Activated naive CD4-positive, alpha-beta T cell treated with anti-CD3 and anti-CD28 coated beads, Interleukin-2, amount 50 U/mL, for 72 hours (primary cell): ENCODE results near the gene ZNF574. TPM values are rescaled to one million over a fixed set of nuclear protein-coding genes. Genes with fewer than 3 reads are reported as not detected.

Experiments used
- ATAC-seq, 2 donors: fragments of 150-1000 bp; cut with Tn5 transposase; 2 replicates each; pipeline ENCODE4 v1.10.0; 2021; ENCODE audit warnings: mild to moderate bottlenecking in 2 of 2, moderate library complexity in 2 of 2
- DNase-seq, 2 donors: peaks; one replicate each; pipeline ENCODE4 v3.0.0; 2021 to 2022; ENCODE audit warnings: low spot score in 2 of 2
- H3K27ac Mint-ChIP-seq, 2 donors: one replicate each; pipeline ENCODE4 v1.8.0; 2022; ENCODE audit warnings: mild to moderate bottlenecking in 2 of 2, mixed read lengths in 2 of 2
- H3K36me3 Mint-ChIP-seq, 2 donors: one replicate each; pipeline ENCODE4 v1.8.0; 2022; ENCODE audit warnings: mixed read lengths in 2 of 2
- H3K9me3 Mint-ChIP-seq, 2 donors: one replicate each; pipeline ENCODE4 v1.8.0; 2022; ENCODE audit warnings: mixed read lengths in 2 of 2
- total RNA-seq, 2 donors: library from RNA; stranded (reverse); gene quantifications; one replicate each; pipeline ENCODE4 v1.2.3, GENCODE V29; 2022

ZNF574 gene
- total RNA-seq, 2 donors from 2014 or later, result 12.5 to 13.9 TPM

DNA sequence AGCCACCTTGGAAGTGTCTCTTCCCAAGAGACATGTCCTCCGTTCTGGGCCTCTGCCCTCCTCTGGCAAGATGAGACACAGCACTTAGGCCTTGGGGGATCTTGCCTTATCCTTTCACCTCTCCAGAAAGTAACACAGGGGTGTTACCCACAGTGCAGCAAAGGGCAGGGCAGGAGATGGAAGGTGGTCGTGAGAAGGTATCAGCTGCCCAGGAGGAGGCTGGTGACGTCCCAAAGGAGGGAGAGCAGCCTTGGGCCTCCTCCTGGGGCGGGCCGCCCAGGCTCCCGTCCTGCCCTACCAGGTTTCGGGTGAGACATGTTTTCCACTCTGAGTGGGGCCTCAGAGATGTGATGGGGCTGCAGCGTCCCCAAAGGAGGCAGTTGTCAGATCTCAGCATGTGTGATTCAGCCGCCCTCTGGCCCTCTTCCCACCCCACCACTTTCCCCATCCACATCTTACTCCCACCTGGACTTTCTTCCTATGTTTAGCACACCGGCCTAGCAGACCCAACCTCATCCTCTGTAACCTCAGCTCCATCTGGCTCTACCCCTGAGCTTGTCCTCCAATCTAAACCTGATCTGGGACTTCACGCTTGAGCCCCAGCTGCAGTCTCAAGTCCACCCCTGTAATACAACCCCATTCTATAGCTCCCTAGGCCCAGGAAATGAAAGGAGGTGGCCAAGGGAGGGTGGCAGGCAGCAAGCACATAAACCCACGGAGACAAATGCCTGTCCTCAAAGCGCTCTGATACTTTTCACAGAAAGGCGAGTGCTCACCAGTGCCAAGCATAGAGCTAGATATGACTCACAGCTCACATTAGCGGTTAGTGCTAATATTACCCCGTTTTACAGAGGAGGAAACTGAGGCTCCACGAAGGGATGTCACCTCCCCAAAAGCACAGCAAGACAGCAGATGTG lies 47.0 kb downstream of the ZNF574 start:
- DNase-seq (peak; percentile 71 to 87), ATAC-seq (peak; percentile 85 to 86)
- peak overlapping the region; percentile 89 to 92 for H3K27ac Mint-ChIP-seq
- no peaks in the 10 kb centered on the region for H3K9me3 Mint-ChIP-seq
- H3K36me3 Mint-ChIP-seq, result peaks cover 0 to 19% of the 10 kb centered on the region in 2 donors

DNA sequence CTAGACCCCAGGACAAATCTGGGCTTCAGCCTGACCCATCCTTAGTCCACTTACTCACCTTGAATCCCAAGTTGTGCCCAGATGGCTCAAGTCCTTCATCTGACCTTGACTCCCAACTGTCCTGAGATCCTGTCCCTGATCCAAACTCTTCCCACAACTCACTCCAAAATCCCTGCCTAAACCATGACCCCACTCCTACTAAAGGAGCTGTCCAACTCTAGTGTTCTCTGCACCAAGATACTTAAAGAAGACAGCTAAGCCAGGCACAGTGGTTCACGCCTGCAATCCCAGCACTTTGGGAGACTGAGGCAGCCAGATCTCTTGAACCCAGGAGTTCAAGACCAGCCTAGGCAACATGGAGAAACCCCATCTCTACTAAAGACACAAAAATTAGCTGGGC lies 47.8 kb downstream of the ZNF574 start:
- peaks cover 0 to 15% of the 10 kb centered on the region in 2 donors for H3K36me3 Mint-ChIP-seq
- peak overlapping the region; percentile 89 to 92 for H3K27ac Mint-ChIP-seq
- no peak for DNase-seq
- H3K9me3 Mint-ChIP-seq, result no peaks in the 10 kb centered on the region
- no peak for ATAC-seq

GRCh38 chr19:42124386-42124901 lies 48.5 kb downstream of the ZNF574 start:
- Mint-ChIP-seq H3K36me3 (peaks cover 0 to 11% of the 10 kb centered on the region in 2 donors), H3K27ac (peak overlapping the region in 1 of 2 donors; percentile 48), H3K9me3 (no peaks in the 10 kb centered on the region)
- no peak for DNase-seq
- no peak for ATAC-seq

DNA sequence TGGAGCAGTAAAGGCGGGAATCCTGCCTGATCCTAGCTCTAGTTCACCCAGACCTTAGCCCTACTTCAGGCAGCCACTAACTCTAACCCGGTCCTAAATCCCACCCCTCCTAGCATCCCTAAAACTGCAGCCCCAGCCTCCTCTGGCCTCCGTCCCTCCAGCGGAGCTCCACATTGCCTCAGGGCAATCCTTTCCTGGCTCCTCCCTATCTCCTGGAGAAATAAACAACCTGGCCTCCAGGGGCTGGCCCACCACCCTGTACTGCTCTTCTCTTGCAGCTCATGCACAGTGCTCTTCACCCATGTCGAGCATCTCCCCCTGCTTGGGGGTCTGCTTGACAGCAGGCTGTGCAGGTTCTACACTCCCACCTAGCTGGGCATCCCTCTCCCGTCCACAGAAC lies 49.6 kb downstream of the ZNF574 start:
- H3K36me3 Mint-ChIP-seq, result peaks cover 0 to 11% of the 10 kb centered on the region in 2 donors

GRCh38 chr19:42126574-42126973 lies 50.6 kb downstream of the ZNF574 start:
- no peak for DNase-seq
- H3K36me3 Mint-ChIP-seq, result peaks cover 5 to 11% of the 10 kb centered on the region in 2 donors
- peak overlapping the region in 1 of 2 donors; percentile 65 for H3K27ac Mint-ChIP-seq

More for the DNA sequence above, 49.6 kb downstream of the ZNF574 start:
- DNase-seq (no peak), ATAC-seq (no peak)
- Mint-ChIP-seq H3K9me3 (no peaks in the 10 kb centered on the region), H3K27ac (peak overlapping the region in 1 of 2 donors; percentile 40)

GRCh38 chr19:42129399-42130253 lies 53.7 kb downstream of the ZNF574 start:
- ATAC-seq (no peak), DNase-seq (no peak)
- H3K9me3 Mint-ChIP-seq, result no peaks in the 10 kb centered on the region
- peak overlapping the region; percentile 47 to 61 for H3K27ac Mint-ChIP-seq
- peaks cover 0 to 7% of the 10 kb centered on the region in 2 donors for H3K36me3 Mint-ChIP-seq

More at GRCh38 chr19:42126574-42126973, 50.6 kb downstream of the ZNF574 start:
- no peak for ATAC-seq
- H3K9me3 Mint-ChIP-seq, result no peaks in the 10 kb centered on the region

GRCh38 chr19:42130254-42130573 lies 54.2 kb downstream of the ZNF574 start:
- Mint-ChIP-seq H3K36me3 (peaks cover 0 to 7% of the 10 kb centered on the region in 2 donors), H3K9me3 (no peaks in the 10 kb centered on the region), H3K27ac (peak overlapping the region; percentile 47 to 61)
- no peak for DNase-seq
- ATAC-seq, result no peak

Other genes with a start within 250 kb of the ZNF574 start
- gene LYPD4, start 231.5 kb upstream of the ZNF574 start, total RNA-seq, result not detected
- gene DMRTC2, start 231.1 kb upstream of the ZNF574 start, total RNA-seq, result not detected
- 1,000 to 10,000 TPM; 3,521 to 4,779 TPM for gene RPS19, start 215.9 kb upstream of the ZNF574 start, total RNA-seq
- 1 to 10 TPM; 3.3 to 7.0 TPM for gene CD79A, start 198.9 kb upstream of the ZNF574 start, total RNA-seq
- gene ARHGEF1, start 193.0 kb upstream of the ZNF574 start, total RNA-seq, result 100 to 1,000 TPM; 361 to 383 TPM
- 1 to 10 TPM; 1.7 to 2.9 TPM for gene ERFL, start 147.7 kb upstream of the ZNF574 start, total RNA-seq
- gene RABAC1, start 116.8 kb upstream of the ZNF574 start, total RNA-seq, result 10 to 100 TPM; 39.8 to 46.0 TPM
- 1 to 10 TPM; 2.0 to 4.0 TPM for gene ATP1A3, start 81.9 kb upstream of the ZNF574 start, total RNA-seq
- 1 to 10 TPM; 3.5 to 4.0 TPM for gene GRIK5, start 6.0 kb upstream of the ZNF574 start, total RNA-seq
- 10 to 100 TPM; 34.2 to 39.6 TPM for gene POU2F2, start 56.3 kb downstream of the ZNF574 start, total RNA-seq
- 10 to 100 TPM; 28.7 to 39.3 TPM for gene DEDD2, start 141.5 kb downstream of the ZNF574 start, total RNA-seq
- gene ZNF526, start 144.1 kb downstream of the ZNF574 start, total RNA-seq, result 10 to 100 TPM; 13.2 to 14.5 TPM
- gene GSK3A, start 166.4 kb downstream of the ZNF574 start, total RNA-seq, result 10 to 100 TPM; 38.1 to 39.5 TPM
- gene ERF, start 179.0 kb downstream of the ZNF574 start, total RNA-seq, result 10 to 100 TPM; 48.8 to 67.8 TPM
- gene CIC, start 193.1 kb downstream of the ZNF574 start, total RNA-seq, result 10 to 100 TPM; 87.7 to 90.6 TPM
- 1 to 10 TPM in 1 of 2 donors, under 1 TPM in 1; 0.93 to 1.6 TPM for gene PRR19, start 226.0 kb downstream of the ZNF574 start, total RNA-seq
- gene PAFAH1B3, start 226.5 kb downstream of the ZNF574 start, total RNA-seq, result 10 to 100 TPM; 50.9 to 54.2 TPM
- gene TMEM145, start 237.1 kb downstream of the ZNF574 start, total RNA-seq, result 1 to 10 TPM in 1 of 2 donors, under 1 TPM in 1; 0.16 to 1.8 TPM
- 1 to 10 TPM; 2.1 to 8.6 TPM for gene MEGF8, start 249.5 kb downstream of the ZNF574 start, total RNA-seq